SW 1271 (cell line): Measurements from ENCODE around the gene NMBR.
"Not testable (repeated sequence)": the region's sequence is repeated elsewhere in the genome, so short reads cannot be mapped to it uniquely, and the experiment has no call there.

ENCODE experiments used
- DNase-seq, 2 experiments: peaks; one replicate each; lab custom pipeline; 2025; lab: John Stamatoyannopoulos, UW

NMBR gene

DNA sequence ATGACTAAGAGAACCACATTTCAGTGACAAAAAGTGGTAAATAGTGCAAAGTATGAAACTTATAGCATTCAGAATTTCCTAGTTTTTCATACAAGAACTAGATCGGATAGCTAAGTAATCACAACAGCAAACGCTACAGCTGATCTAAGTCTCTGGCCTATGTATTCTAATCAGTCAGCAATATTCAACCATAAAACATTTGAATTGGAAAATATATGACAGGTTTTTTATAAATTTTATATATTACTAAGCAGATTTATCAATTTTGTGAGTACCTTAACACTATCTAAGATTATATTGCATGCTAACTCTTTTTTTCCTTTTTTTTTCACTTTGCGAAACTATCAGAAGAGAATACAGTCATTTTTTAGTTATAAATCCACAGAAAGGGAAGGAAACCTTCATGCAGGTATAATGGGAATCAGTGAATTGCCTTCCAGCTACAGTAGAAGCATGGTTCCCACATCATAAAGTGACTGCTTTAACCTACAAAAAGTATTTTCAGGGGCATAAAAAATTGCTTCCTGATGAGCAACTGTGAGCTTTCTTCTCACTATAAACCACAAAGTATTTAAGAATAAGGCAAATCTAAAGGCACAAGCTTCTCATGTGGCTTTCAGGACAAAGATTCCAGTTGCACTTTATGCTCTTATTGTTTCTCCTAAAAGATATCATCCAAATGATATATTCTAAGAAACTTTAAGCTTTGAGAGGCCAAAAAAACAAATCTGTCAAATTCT is 88.2 kb downstream of the NMBR start:
- no peak for DNase-seq

DNA sequence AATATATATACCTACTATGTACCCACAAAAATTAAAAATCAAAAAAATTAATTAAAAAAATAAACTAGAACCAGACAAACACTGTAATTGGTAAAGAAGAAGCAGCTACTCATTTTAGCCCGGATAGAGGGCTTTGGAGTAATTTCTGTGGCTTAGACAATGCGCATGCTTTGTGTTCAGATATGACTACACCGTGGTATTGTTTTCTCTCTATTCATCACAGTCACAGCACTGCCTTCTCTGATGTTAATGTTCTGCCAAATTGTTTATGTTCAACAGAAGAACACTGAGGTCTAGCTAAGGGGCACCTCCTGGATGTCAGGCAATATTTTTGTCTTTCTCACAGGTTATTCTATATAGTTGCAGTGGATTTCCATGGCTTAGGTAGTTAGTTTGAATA is 91.7 kb downstream of the NMBR start:
- no peak for DNase-seq

DNA sequence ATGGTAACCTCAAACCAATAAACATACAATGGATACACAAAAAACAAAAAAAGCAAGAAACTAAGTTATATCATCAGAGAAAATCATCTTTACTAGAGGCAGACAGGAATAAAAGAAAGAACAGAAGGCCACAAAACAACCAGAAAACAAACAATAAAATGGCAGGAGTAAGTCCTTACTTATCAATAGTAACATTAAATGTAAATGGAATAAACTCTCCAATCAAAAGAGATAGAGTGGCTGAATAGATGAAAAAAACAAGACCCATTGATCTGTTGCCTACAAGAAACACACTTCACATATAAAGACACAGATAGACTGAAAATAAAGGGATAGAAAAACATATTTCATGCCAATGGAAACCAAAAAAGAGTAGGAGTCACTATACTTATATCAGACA is 95.5 kb downstream of the NMBR start:
- DNase-seq, result no peak

DNA sequence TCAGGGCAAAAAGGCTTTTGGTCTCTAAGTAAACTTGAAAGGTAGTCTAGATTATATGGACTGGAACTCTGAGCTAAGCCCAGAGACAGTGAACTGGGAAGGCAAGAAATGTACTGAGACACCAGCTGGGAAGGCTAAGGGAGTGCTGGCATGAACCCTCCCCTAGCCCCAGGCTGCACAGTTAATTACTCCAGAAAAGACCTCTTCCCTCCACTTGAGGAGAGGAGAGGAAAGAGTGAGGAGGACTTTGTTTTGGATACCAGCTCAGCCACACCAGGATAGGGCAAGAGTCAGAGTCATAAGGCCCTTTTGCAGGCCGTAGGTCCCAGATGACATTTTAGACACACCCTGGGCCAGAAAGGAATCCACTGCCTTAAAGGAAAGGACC is 98.3 kb downstream of the NMBR start:
- DNase-seq, result no peak

DNA sequence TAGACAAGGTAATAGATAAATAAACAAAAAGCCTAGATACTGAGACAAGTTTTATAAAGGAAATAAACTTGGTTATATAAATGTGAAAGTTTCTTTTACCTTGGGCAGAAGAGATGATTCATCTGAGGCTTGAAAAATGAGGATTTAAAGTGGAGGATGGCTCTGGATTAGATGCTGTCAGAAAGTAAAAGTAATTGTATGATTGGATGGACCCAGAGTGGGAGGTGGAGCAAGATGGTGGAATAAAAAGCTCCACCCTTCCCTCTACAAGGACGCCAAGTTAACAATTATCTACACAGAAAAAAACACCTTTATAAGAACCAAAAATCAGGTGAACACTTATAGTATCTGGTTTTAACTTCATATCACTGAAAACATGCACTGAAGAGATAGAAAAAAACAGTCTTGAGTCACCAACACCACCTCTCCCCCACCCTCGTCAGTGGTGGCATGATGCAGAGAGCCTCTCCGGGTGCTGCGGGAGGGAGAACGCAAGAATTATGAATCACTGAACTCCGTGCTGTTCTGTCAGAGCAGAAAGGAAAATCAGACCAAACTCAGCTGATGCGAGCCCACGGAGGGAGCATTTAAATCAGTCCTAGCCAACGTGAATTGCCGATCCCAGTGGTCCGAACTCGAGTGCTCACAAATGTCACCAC is 98.9 kb downstream of the NMBR start:
- DNase-seq, result no peak

DNA sequence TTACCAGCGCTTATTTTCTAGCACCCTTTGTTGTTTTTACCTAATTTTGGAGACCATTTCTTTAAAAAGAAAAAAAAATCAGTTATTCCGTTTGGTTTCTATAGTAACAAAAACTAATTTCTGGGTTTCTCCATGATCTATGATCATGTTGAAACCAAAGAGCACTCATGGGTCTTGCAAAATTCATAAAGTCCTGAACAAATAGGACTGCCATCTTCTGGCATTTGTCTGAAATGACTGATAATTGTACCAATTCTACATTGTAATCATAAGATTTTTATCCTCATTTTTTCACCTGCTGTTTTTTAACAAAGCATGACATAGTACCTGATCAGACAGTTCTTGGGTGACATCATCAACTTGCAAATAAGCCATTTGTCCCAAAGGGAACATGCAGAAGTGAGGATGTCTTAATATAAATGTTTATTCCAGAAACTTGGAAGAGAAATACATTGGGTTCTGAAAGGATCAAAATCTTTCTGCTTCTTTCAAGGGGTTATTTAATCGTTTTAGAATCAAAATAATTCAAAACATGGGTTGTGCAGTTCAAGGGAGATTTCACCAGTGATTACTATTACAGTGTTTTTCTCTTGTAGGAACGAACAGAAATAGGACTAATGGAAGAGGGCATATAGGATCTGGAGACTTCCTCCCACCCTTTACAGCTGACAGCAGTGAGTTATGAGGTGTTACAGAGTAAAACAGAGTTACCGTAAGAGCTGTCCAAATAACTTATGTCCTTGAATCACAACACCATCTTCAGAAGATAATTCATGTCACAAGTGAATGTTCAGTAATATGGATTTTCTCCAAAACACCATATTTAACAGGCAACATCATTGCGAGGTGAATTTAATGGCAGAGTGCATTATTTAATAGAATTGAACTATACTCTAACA is 101.3 kb downstream of the NMBR start:
- peak in 1 of 2 experiments; percentile 16 for DNase-seq

DNA sequence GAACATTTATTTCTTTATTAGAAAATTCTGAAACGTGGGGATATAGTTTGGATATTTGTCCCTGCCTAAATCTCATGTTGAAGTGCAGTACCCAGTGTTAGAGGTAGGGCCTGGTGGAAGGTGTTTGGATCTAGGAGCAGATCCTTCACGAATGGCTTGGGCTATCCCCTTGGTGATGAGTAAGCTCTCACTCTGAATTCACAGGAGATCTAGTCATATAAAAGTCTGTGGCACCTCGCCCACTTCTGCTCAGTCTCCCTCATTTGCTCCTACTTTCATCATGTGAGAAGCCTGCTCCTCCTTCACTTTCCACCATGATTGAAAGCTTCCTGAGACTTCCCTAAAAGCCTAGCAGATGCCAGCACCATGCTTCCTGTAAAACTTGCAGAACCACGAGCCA is 111.0 kb downstream of the NMBR start:
- DNase-seq, result no peak

DNA sequence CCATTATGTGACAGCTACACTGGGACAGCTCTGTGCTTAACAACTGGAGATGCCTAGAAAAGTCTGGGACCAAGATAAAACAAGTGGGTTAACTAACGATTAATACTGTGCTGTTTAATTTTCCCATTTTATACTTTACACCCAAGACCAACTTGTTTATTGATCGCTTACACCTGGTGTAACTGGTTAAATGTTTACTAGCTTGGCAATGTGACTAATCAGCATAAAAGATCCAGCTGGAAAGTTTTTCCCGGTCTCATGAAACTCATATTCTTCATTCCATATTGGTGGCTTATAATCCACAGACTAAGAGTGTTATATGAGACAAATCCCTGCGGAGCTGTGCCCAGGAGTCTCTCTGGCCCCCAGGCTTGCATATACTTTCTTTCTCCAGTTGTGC is 115.9 kb downstream of the NMBR start:
- no peak for DNase-seq

DNA sequence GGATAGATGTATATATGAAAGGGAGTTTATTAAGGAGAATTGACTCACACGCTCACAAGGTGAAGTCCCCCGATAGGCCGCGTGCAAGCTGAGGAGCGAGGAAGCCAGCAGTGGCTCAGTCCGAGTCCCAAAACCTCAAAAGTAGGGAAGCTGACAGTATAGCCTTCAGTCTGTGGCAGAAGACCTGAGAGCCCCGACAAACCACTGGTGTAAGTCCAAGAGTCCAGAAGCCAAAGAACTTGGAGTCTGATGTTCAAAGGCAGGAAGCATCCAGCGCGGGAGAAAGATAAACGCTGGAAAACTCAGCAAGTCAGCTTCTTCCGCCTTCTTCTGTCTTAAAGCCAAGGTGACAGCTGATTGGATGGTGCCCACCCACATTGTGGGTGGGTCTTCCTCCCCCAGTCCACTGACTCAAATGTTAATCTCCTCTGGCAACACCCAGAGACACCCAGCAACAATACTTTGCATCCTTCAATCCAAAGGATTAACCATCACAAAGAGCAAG is 116.8 kb downstream of the NMBR start:
- DNase-seq, result no peak

DNA sequence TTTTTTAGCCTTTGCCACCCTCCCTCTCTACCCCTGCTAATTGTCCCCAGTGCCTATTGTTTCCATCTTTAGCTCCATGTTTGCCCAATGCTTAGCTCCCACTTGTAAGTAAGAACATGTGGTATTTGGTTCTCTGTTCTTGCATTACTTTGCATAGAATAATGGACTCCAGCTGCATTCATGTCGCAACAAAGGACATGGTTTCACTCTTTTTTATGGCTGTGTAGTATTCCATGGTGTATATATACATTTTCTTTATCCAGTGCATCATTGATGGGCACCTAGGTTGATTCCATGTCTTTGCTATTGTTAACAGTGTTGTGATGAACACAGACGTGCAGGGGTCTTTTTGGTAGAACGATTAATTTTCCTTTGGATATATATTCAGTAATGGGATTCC is 118.4 kb downstream of the NMBR start:
- no peak for DNase-seq

DNA sequence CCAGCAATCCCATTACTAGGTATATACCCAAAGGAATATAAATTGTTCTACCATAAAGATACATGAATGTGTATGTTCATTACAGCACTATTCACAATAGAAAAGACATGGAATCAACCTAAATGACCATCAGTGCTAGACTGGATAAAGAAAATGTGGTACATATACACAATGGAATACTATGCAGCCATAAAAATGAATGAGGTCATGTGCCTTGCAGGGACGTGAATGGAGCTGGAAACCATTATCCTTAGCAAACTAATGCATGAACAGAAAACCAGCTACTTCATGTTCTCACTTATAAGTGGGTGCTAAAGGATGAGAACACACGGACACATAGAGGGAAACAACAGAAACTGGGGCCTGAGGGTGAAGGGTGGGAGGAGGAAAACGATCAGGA is 119.1 kb downstream of the NMBR start:
- not testable (repeated sequence) for DNase-seq

DNA sequence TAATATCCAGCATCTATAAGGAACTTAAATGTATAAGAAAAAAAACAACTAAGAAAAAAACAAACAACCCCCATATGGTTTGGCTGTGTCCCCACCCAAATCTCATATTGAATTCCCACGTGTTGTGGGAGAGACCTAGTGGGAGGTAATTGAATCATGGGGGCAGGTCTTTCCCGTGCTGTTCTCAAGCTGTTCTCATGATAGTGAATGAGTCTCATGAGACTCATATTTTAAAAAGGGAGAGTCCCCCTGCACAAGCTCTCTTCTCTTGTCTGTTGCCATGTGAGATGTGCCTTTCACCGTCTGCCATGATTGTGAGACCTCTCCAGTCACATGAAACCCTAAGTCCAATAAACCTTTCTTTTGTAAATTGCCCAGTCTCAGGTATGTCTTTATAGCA is 119.8 kb downstream of the NMBR start:
- no peak for DNase-seq

DNA sequence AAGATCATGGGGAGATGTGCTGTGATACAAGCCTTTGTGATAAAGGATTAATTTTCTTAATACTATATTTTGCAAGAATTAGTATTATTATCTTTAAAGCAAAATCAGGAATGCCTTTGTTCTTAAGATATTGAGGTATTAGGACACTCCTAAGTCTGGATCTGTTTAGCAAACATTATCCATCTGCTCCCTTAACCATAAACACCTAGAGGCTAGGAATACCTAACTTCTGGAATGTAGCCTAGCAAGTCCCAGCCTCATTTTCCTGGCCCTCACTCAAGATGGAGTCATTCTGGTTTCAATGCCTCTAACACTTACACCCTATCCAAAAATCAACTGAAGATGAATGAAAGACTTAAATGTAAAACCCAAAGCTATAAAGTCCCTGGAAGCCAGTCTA is 120.5 kb downstream of the NMBR start:
- DNase-seq, result no peak
